ENCODE measurements around the gene SUSD4.

SUSD4 gene

DNA sequence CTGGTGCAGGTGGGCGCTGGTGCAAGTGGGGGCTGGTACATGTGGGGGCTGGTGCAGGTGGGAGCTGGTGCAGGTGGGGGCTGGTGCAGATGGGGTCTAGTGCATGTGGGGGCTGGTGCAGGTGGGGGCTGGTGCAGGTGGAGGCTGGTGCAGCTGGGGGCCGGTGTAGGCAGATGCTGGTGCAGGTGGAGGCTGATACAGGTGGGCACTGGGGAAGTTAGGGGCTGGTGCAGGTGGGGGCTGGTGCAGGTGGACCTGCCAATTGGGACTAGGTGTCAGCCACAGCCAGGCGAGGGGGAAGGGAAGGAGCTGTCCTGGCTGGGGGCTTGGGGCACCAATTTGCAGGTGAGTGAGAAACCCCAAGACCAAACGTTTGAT lies 174.5 kb downstream of the SUSD4 start:
- Histone ChIP-seq H3K36me3 (ENCODE audit: control insufficient read depth in 2 of 2, insufficient read depth in 2 of 2, low read length in 2 of 2) (no peaks in the 10 kb centered on the region), H3K4me3 (ENCODE audit: low read length in 2 of 2) (no peak overlapping the region), H3K27me3 (ENCODE audit: control insufficient read depth in 1 of 2, insufficient read depth in 2 of 2, low read length in 2 of 2) (no peaks in the 10 kb centered on the region), H3K27ac (ENCODE audit: low read length) (no peak overlapping the region), H3K9me3 (ENCODE audit: control insufficient read depth in 2 of 2, low read length in 2 of 2) (no peaks in the 10 kb centered on the region), H3K9ac (ENCODE audit: low read length in 2 of 2) (no peak overlapping the region), H3K4me1 (ENCODE audit: control insufficient read depth, insufficient read depth, low read length) (no peaks in the 10 kb centered on the region)

DNA sequence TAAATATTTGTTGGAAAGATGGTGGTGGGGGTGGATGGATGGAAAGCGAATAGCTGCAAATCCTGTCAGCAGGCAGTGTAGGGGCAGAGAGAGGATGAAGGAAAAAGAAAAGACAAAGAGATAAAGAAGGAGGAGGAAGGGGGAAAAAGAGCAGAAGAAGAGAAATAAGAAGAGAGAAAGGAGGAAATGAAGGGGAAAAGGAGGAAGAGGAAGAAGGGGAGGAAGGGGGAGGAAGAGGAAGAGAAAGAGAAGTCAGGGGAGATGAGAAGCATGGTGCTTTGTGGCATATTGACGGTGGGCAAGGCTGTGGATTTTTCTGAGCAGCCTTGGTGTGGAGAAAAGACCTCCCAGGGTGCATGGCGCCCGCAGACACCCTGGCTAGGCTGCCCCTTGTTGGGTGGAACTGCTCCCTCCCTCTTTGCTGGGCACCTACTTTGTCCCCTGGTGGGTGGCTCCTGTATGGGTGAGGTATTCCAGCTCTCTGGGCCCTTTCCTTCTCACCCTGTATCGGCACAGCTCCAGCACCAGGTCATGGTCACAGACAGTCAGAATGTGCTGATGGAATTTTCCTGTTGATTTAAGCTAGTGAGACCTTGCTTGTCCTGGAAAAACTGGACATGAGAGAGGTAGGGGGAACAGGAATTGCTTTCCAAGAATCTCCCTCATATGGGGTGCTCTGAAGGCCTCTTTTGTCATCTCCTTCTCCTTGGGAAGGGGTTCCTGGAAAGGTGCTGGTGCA lies 175.2 kb downstream of the SUSD4 start:
- no peaks in the 10 kb centered on the region for H3K36me3 ChIP-seq (ENCODE audit: control insufficient read depth in 2 of 2, insufficient read depth in 2 of 2, low read length in 2 of 2)

DNA sequence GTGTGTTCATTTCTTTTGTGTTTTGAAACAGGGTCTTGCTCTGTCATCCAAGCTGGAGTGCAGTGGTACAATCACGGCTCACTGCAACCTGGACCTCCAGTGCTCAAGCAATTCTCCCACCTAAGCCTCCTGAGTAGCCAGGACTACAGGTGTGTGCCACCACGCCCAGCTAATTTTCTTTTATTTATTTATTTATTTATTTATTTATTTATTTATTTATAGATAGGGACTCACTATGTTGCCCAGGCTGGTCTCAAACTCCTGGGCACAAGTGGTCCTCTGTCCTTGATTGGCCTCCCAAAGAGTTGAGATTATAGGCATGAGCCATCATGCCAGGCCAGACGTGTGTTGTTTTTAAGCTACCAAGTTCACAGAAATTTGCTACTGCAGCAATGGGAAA lies 177.2 kb downstream of the SUSD4 start:
- Histone ChIP-seq H3K4me1 (ENCODE audit: control insufficient read depth, insufficient read depth, low read length) (no peaks in the 10 kb centered on the region), H3K27me3 (ENCODE audit: control insufficient read depth in 1 of 2, insufficient read depth in 2 of 2, low read length in 2 of 2) (no peaks in the 10 kb centered on the region), H3K27ac (ENCODE audit: low read length) (no peak overlapping the region), H3K9me3 (ENCODE audit: control insufficient read depth in 2 of 2, low read length in 2 of 2) (no peaks in the 10 kb centered on the region), H3K9ac (ENCODE audit: low read length in 2 of 2) (no peak overlapping the region), H3K36me3 (ENCODE audit: control insufficient read depth in 2 of 2, insufficient read depth in 2 of 2, low read length in 2 of 2) (no peaks in the 10 kb centered on the region), H3K4me3 (ENCODE audit: low read length in 2 of 2) (no peak overlapping the region)

More for the DNA sequence above, 175.2 kb downstream of the SUSD4 start:
- H3K9ac ChIP-seq (ENCODE audit: low read length in 2 of 2): no peak overlapping the region
- no peaks in the 10 kb centered on the region for H3K4me1 ChIP-seq (ENCODE audit: control insufficient read depth, insufficient read depth, low read length)
- H3K9me3 ChIP-seq (ENCODE audit: control insufficient read depth in 2 of 2, low read length in 2 of 2): no peaks in the 10 kb centered on the region
- no peak overlapping the region for H3K27ac ChIP-seq (ENCODE audit: low read length)
- no peak overlapping the region for H3K4me3 ChIP-seq (ENCODE audit: low read length in 2 of 2)
- no peaks in the 10 kb centered on the region for H3K27me3 ChIP-seq (ENCODE audit: control insufficient read depth in 1 of 2, insufficient read depth in 2 of 2, low read length in 2 of 2)

DNA sequence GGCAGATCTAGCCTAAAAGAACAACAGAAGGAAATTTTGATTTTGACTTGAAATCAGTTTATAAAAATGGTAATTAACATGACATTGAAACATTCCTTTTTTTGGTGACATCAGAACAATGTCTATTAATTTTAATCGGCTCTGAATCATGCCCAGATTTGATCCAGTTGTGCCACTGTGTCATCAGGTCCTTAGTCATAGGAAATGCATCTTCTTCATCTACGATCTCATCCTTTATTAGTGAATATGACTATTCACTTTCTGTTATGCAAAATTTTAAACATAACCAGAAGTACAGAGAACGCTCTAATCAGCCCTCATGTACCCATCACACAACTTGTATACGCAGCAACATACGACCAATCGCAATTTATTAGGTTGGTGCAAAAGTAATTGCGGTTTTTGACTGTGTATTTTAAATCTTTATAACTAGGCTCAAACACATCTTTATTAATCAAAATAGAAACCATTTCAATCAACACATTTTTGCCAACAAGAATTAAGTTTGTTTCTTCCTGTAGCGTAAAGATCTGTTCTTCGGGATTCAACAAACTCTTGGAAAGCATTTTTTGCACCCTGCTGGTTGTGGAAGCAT lies 180.6 kb downstream of the SUSD4 start:
- Histone ChIP-seq H3K27me3 (ENCODE audit: control insufficient read depth in 1 of 2, insufficient read depth in 2 of 2, low read length in 2 of 2) (no peaks in the 10 kb centered on the region), H3K27ac (ENCODE audit: low read length) (no peak overlapping the region), H3K9me3 (ENCODE audit: control insufficient read depth in 2 of 2, low read length in 2 of 2) (no peaks in the 10 kb centered on the region), H3K4me1 (ENCODE audit: control insufficient read depth, insufficient read depth, low read length) (no peaks in the 10 kb centered on the region), H3K9ac (ENCODE audit: low read length in 2 of 2) (no peak overlapping the region), H3K36me3 (ENCODE audit: control insufficient read depth in 2 of 2, insufficient read depth in 2 of 2, low read length in 2 of 2) (no peaks in the 10 kb centered on the region), H3K4me3 (ENCODE audit: low read length in 2 of 2) (no peak overlapping the region)

DNA sequence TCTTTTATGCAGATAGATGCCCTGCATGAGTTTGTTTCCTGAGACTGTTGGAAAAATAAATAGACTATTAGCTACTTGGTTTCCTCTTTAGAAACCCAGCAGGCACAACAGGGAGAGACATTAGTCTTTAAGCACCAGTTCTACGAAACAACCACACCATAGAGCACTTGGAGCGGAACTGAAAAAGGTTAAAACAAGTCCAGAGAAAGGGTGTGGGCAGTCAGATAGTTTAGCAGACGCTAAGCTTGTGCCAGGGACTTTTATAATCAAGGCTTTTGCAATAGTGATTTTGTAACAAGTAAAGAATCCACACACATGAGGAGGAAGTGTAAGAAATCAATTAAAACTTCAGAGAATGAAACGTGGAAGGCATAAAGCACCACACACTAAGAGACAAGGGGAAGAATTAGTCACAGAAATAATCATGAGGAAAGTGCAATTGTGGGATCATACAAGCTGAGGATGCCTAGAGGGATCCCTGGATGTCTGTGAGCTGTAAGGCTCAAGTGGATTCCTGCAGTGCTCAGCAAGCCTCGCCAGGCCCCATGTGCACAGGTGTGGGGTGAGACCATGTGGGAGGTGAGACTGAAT lies 183.2 kb downstream of the SUSD4 start:
- Histone ChIP-seq H3K9me3 (ENCODE audit: control insufficient read depth in 2 of 2, low read length in 2 of 2) (no peaks in the 10 kb centered on the region), H3K27ac (ENCODE audit: low read length) (no peak overlapping the region), H3K36me3 (ENCODE audit: control insufficient read depth in 2 of 2, insufficient read depth in 2 of 2, low read length in 2 of 2) (no peaks in the 10 kb centered on the region), H3K27me3 (ENCODE audit: control insufficient read depth in 1 of 2, insufficient read depth in 2 of 2, low read length in 2 of 2) (no peaks in the 10 kb centered on the region), H3K4me3 (ENCODE audit: low read length in 2 of 2) (no peak overlapping the region), H3K9ac (ENCODE audit: low read length in 2 of 2) (no peak overlapping the region), H3K4me1 (ENCODE audit: control insufficient read depth, insufficient read depth, low read length) (no peaks in the 10 kb centered on the region)

DNA sequence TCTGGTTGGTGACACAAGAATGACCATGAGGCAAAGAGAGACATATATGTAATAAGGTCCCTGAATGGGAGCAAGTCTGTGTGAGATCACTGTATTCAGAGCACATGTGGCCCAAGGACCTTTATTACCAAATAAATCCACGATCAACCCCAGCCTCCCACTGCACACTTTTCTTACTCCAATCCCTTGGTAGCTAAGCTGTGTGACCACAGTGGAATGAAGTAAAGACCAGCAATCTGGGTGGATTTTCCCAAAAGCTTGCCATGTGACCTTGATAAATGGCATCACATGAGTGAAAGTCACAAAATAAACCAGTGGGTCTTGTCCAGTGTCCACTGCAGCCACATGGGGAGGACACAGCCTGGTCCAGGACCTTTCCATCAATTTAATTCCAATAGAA lies 184.2 kb downstream of the SUSD4 start:
- Histone ChIP-seq H3K4me3 (ENCODE audit: low read length in 2 of 2) (no peak overlapping the region), H3K27me3 (ENCODE audit: control insufficient read depth in 1 of 2, insufficient read depth in 2 of 2, low read length in 2 of 2) (no peaks in the 10 kb centered on the region), H3K27ac (ENCODE audit: low read length) (no peak overlapping the region), H3K9ac (ENCODE audit: low read length in 2 of 2) (no peak overlapping the region), H3K36me3 (ENCODE audit: control insufficient read depth in 2 of 2, insufficient read depth in 2 of 2, low read length in 2 of 2) (no peaks in the 10 kb centered on the region), H3K4me1 (ENCODE audit: control insufficient read depth, insufficient read depth, low read length) (no peaks in the 10 kb centered on the region), H3K9me3 (ENCODE audit: control insufficient read depth in 2 of 2, low read length in 2 of 2) (no peaks in the 10 kb centered on the region)

DNA sequence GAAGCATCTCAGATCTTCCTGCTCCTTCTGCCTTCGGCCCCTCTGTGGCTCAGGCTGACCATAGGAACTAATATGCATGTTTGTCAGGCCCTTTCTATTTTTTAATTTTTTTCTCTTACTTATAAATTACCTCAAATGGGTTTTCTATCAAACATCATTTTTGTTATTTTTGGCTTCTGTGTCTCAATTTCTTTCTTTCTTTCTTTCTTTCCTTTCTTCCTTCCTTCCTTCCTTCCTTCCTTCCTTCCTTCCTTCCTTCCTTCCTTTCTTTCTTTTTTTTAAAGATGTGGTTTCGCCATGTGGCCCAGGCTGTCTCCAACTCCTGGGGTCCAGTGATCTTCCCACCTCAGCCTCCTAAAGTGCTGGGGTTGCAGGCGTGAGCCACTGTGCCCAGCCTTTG lies 184.7 kb downstream of the SUSD4 start:
- Histone ChIP-seq H3K9ac (ENCODE audit: low read length in 2 of 2) (no peak overlapping the region), H3K9me3 (ENCODE audit: control insufficient read depth in 2 of 2, low read length in 2 of 2) (no peaks in the 10 kb centered on the region), H3K4me1 (ENCODE audit: control insufficient read depth, insufficient read depth, low read length) (no peaks in the 10 kb centered on the region), H3K27me3 (ENCODE audit: control insufficient read depth in 1 of 2, insufficient read depth in 2 of 2, low read length in 2 of 2) (no peaks in the 10 kb centered on the region), H3K27ac (ENCODE audit: low read length) (no peak overlapping the region), H3K36me3 (ENCODE audit: control insufficient read depth in 2 of 2, insufficient read depth in 2 of 2, low read length in 2 of 2) (no peaks in the 10 kb centered on the region), H3K4me3 (ENCODE audit: low read length in 2 of 2) (no peak overlapping the region)

DNA sequence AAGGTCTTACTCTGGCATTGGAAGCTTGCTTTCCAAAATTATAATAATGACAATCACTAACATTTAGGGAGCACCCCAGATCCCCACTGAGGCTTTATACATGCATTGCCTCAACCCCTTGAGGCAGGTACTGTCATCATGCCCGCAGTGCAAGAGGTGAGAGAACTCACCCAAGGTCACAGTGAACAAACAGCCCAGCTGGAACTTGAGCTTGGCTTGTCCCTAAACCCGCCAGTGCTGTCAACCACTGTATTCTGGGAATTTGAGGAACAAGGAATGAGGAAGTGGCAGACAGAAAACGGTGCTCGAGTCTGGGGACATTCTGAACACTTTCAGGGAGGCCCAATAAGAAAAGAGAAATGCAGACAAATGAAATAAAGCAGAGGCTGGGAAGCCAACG lies 186.3 kb downstream of the SUSD4 start:
- no peak overlapping the region for H3K4me3 ChIP-seq (ENCODE audit: low read length in 2 of 2)
- no peaks in the 10 kb centered on the region for H3K4me1 ChIP-seq (ENCODE audit: control insufficient read depth, insufficient read depth, low read length)
- H3K9ac ChIP-seq (ENCODE audit: low read length in 2 of 2): no peak overlapping the region
- H3K27ac ChIP-seq (ENCODE audit: low read length): no peak overlapping the region
- H3K36me3 ChIP-seq (ENCODE audit: control insufficient read depth in 2 of 2, insufficient read depth in 2 of 2, low read length in 2 of 2): no peaks in the 10 kb centered on the region
- H3K9me3 ChIP-seq (ENCODE audit: control insufficient read depth in 2 of 2, low read length in 2 of 2): no peaks in the 10 kb centered on the region
- no peaks in the 10 kb centered on the region for H3K27me3 ChIP-seq (ENCODE audit: control insufficient read depth in 1 of 2, insufficient read depth in 2 of 2, low read length in 2 of 2)

DNA sequence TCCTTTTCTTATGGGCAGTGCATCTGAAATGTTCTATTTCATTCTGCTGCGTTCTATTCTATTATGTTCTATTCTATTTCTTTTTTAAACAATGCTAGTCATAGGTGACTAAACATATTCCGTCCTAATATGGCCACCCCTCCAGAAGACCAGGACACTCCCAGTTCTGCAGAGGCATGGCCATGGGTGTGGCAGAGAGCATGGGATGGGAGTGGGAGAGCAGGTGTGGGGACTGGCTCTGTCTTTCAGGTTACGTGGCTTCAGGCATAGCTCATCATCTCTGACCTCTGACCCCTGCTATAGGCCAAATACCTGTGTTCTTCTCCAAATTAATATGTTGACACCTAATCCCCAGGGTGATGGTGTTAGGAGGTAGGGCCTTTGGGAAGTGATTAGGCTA lies 187.5 kb downstream of the SUSD4 start:
- Histone ChIP-seq H3K4me3 (ENCODE audit: low read length in 2 of 2) (no peak overlapping the region), H3K9me3 (ENCODE audit: control insufficient read depth in 2 of 2, low read length in 2 of 2) (no peaks in the 10 kb centered on the region), H3K27me3 (ENCODE audit: control insufficient read depth in 1 of 2, insufficient read depth in 2 of 2, low read length in 2 of 2) (no peaks in the 10 kb centered on the region), H3K36me3 (ENCODE audit: control insufficient read depth in 2 of 2, insufficient read depth in 2 of 2, low read length in 2 of 2) (no peaks in the 10 kb centered on the region), H3K4me1 (ENCODE audit: control insufficient read depth, insufficient read depth, low read length) (no peaks in the 10 kb centered on the region), H3K9ac (ENCODE audit: low read length in 2 of 2) (no peak overlapping the region), H3K27ac (ENCODE audit: low read length) (no peak overlapping the region)

DNA sequence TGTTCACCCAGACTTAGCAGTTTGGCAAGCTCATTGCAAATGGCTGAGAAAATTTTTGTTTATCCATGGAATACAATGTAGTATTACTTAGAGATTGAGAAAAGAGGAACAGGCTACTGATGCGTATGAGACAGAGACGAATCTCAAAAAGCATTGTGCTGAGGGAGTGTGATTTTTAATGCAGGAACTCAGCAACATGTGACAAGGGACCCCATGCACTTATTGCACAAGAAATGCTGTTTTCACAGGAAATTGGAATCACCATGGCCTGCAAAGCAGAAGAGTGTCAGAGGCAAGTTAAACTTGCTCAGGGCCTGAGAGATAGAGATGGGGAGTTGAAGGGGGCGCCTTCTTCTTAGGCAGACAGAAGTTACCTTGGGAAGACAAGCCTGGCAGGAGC lies 188.3 kb downstream of the SUSD4 start:
- Histone ChIP-seq H3K9me3 (ENCODE audit: control insufficient read depth in 2 of 2, low read length in 2 of 2) (no peaks in the 10 kb centered on the region), H3K4me3 (ENCODE audit: low read length in 2 of 2) (no peak overlapping the region), H3K4me1 (ENCODE audit: control insufficient read depth, insufficient read depth, low read length) (no peaks in the 10 kb centered on the region), H3K9ac (ENCODE audit: low read length in 2 of 2) (no peak overlapping the region), H3K27me3 (ENCODE audit: control insufficient read depth in 1 of 2, insufficient read depth in 2 of 2, low read length in 2 of 2) (no peaks in the 10 kb centered on the region), H3K36me3 (ENCODE audit: control insufficient read depth in 2 of 2, insufficient read depth in 2 of 2, low read length in 2 of 2) (no peaks in the 10 kb centered on the region), H3K27ac (ENCODE audit: low read length) (no peak overlapping the region)

DNA sequence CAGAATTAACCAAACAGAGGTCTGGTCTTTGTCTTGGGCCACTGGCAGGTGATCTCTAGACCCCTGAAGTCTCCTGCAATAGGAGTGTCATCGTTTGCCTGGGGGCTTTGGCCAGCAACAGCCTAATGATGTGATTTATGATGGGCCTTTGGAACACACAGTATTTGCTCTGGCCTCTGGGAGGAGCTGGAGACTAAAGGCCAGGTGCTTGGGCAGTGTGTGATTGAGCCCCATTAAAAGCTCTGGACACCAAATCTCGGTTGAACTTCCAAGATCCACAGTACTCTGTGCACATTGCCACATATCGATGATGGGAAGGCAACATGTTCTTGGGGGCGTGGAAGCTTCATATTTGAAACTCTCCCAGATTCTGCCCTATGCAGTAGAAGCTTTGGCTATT lies 188.9 kb downstream of the SUSD4 start:
- no peaks in the 10 kb centered on the region for H3K9me3 ChIP-seq (ENCODE audit: control insufficient read depth in 2 of 2, low read length in 2 of 2)
- H3K4me3 ChIP-seq (ENCODE audit: low read length in 2 of 2): no peak overlapping the region
- H3K9ac ChIP-seq (ENCODE audit: low read length in 2 of 2): no peak overlapping the region
- no peaks in the 10 kb centered on the region for H3K36me3 ChIP-seq (ENCODE audit: control insufficient read depth in 2 of 2, insufficient read depth in 2 of 2, low read length in 2 of 2)
- H3K4me1 ChIP-seq (ENCODE audit: control insufficient read depth, insufficient read depth, low read length): no peaks in the 10 kb centered on the region
- no peaks in the 10 kb centered on the region for H3K27me3 ChIP-seq (ENCODE audit: control insufficient read depth in 1 of 2, insufficient read depth in 2 of 2, low read length in 2 of 2)
- no peak overlapping the region for H3K27ac ChIP-seq (ENCODE audit: low read length)

All from stomach smooth muscle (tissue), 2 donors.